Lung microvascular endothelial cell (primary cell): ENCODE measurements around the gene ZFP3. TPM values are rescaled to one million over a fixed set of nuclear protein-coding genes. Genes with fewer than 3 reads are reported as not detected.
"Not testable (repeated sequence)": the region's sequence is repeated elsewhere in the genome, so short reads cannot be mapped to it uniquely, and the experiment has no call there.

ENCODE experiments used
- DNase-seq, 2 donors: peaks; one replicate each; pipeline versions ENCODE4 v3.0.0 to v3.0.0-alpha.2; 2010; ENCODE audit warnings: low read depth in 2 of 2
- total RNA-seq: library from RNA; depleted of rRNA; stranded (reverse); fragments of >200 nt; gene quantifications from 2 replicates; pipeline ENCODE4 v1.2.1, GENCODE V29; 2014

The ZFP3 gene
- total RNA-seq, 1 donor from 2014 or later: 1.8 TPM

GRCh38 chr17:5077275-5077674, 992 bp upstream of the ZFP3 start:
- DNase-seq: not testable (repeated sequence)

GRCh38 chr17:5077781-5078105, 524 bp upstream of the ZFP3 start:
- no peak for DNase-seq

GRCh38 chr17:5080591-5080990, 2.3 kb downstream of the ZFP3 start:
- DNase-seq: no peak

- DNase-seq: no peak
Observed at GRCh38 chr17:5092218-5093010, 14.1 kb downstream of the ZFP3 start.

- DNase-seq: no peak
Observed at GRCh38 chr17:5096731-5097100, 18.4 kb downstream of the ZFP3 start.

GRCh38 chr17:5097101-5097834, 19.0 kb downstream of the ZFP3 start:
- no peak for DNase-seq

- DNase-seq: no peak
Observed at GRCh38 chr17:5099271-5099670, 21.0 kb downstream of the ZFP3 start.

GRCh38 chr17:5100832-5101231, 22.6 kb downstream of the ZFP3 start:
- no peak for DNase-seq

- no peak for DNase-seq
Observed at GRCh38 chr17:5110816-5111215, 32.5 kb downstream of the ZFP3 start.

- peak; percentile 90 to 95 for DNase-seq
Observed at GRCh38 chr17:5111402-5112204, 33.3 kb downstream of the ZFP3 start, which contains the start of gene ZNF232. ZNF232 (minus strand) TSS chr17:5111878; CDS start chr17:5111822, 56 bp downstream.

- DNase-seq: no peak
Observed at GRCh38 chr17:5115673-5116651, 37.7 kb downstream of the ZFP3 start, which contains the start of gene USP6. USP6 (plus strand) TSS chr17:5116032; CDS start chr17:5130368, 14,336 bp downstream.

- DNase-seq: no peak
Observed at GRCh38 chr17:5118219-5118618, 40.0 kb downstream of the ZFP3 start.

- DNase-seq: no peak
Observed at GRCh38 chr17:5120036-5120435, 41.8 kb downstream of the ZFP3 start.

- DNase-seq: not testable (repeated sequence)
Observed at GRCh38 chr17:5120436-5121185, 42.3 kb downstream of the ZFP3 start.

- no peak for DNase-seq
Observed at GRCh38 chr17:5121186-5121841, 43.0 kb downstream of the ZFP3 start.

- not testable (repeated sequence) for DNase-seq
Observed at GRCh38 chr17:5122056-5122455, 43.8 kb downstream of the ZFP3 start.

- no peak for DNase-seq
Observed at GRCh38 chr17:5122586-5123342, 44.5 kb downstream of the ZFP3 start.

GRCh38 chr17:5123343-5124124, 45.3 kb downstream of the ZFP3 start:
- no peak for DNase-seq
